NB4 (cell line): ENCODE results near the gene MAN2B1.

Experiments
- CTCF ChIP-seq: IDR thresholded peaks from one replicate; pipeline ENCODE4 v1.5.1; 2012; ENCODE audit warnings: low read depth, low read length
- POLR2A ChIP-seq: IDR thresholded peaks from 2 replicates; pipeline ENCODE4 v1.6.1; 2011; ENCODE audit warnings: mild to moderate bottlenecking; ENCODE audit not compliant: insufficient read length; ENCODE audit errors: extremely low read depth

- TF ChIP-seq POLR2A (no peak), CTCF (no peak)
Observed at GRCh38 chr19:12692960-12693359, 26.4 kb upstream of the MAN2B1 start.
